ENCODE data around the gene GSX2.

DNA sequence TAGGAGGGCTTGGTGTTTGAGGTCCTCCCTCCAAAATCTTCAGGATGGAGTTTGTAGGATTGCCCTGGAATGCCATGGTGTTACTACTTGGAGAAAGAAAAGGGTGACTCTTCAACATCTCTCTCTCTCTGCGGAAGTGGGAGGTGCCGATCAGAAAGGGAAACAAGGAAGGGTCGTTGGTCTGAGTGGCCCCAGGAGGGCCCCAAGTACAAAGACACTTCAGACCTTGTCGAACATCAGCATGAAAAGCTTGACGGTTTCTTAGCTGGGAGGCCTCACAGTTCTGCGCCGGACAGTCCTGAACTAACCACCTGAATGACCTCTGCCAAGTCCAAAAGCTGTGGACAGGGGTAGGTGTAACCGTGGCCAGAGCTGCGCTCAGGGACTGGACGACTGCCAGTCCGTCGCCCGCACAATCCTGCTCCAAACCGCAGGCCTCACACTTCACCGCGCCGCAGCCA lies 646 bp upstream of the GSX2 start:
- no peak for TF ChIP-seq SUZ12 (IDR thresholded peaks at IDR 0.05; ENCODE audit: extremely low read depth, insufficient read depth, insufficient read length)
- no peak for TF ChIP-seq YY1 (IDR thresholded peaks at IDR 0.05; ENCODE audit: insufficient read depth, insufficient read length)
- no peak for TF ChIP-seq ZNF274 (IDR thresholded peaks at IDR 0.05; ENCODE audit: low read depth, low read length)
